Heart right ventricle (tissue), 16 donors: ENCODE results near the gene TAS2R46. TPM values are rescaled to one million over a fixed set of nuclear protein-coding genes. Genes with fewer than 3 reads are reported as not detected.

Experiments
- ATAC-seq, 8 donors: fragments of 200-7000 bp; cut with Tn5 transposase; one replicate each; pipeline ENCODE4 v1.9.1; 2020; ENCODE audit warnings: mild to moderate bottlenecking in 8 of 8, moderate library complexity in 8 of 8, moderate number of reproducible peaks in 1 of 8
- DNase-seq, 2 donors: peaks; one replicate each; pipeline ENCODE4 v3.0.0-alpha.2; 2020
- H3K27ac ChIP-seq, 10 donors: fragments of 200-600 bp; sonication (generic) in 2 of 10; one replicate each; pipeline versions ENCODE4 v1.5.0 to v1.8.0; 2020 to 2022; ENCODE audit warnings: mild to moderate bottlenecking in 3 of 10
- H3K27me3 ChIP-seq, 7 donors: fragments of 200-600 bp; one replicate each; pipeline ENCODE4 v1.8.0; 2021 to 2022; ENCODE audit warnings: mild to moderate bottlenecking in 2 of 7
- H3K36me3 ChIP-seq, 9 donors: fragments of 200-600 bp; sonication (generic) in 1 of 9; one replicate each; pipeline versions ENCODE4 v1.5.0 to v1.8.0; 2020 to 2022; ENCODE audit warnings: mild to moderate bottlenecking in 2 of 9
- H3K4me1 ChIP-seq, 9 donors: fragments of 200-600 bp; sonication (generic) in 1 of 9; one replicate each; pipeline versions ENCODE4 v1.5.0 to v1.8.0; 2020 to 2022; ENCODE audit warnings: mild to moderate bottlenecking in 4 of 9
- H3K4me3 ChIP-seq, 10 donors: fragments of 200-600 bp; sonication (generic) in 2 of 10; one replicate each; pipeline versions ENCODE4 v1.5.0 to v1.8.0; 2020 to 2022; ENCODE audit warnings: mild to moderate bottlenecking in 7 of 10, moderate library complexity in 2 of 10
- H3K9me3 ChIP-seq, 11 donors: fragments of 200-600 bp in 10 of 11; sonication (generic) in 2 of 11; one replicate each; pipeline versions ENCODE4 v1.5.0 to v1.8.0; 2013 to 2022; ENCODE audit warnings: mild to moderate bottlenecking in 2 of 11, control low read depth in 1 of 11, moderate library complexity in 1 of 11
- WGBS, 2 donors: extraction: QIAGEN DNeasy Blood & Tissue Kit; methylation state at CpG; one replicate each; pipeline ENCODE4 v1.1.7; 2013; ENCODE audit warnings: inconsistent platforms in 1 of 2; 5-methylcytosine and 5-hydroxymethylcytosine counted together
- intact Hi-C, 10 donors: fragments of 100-400 bp; cut with DNase I; formaldehyde crosslinking; loops; one replicate each; pipeline versions ENCODE4 v1.11.1 to v1.14.2; 2022
- polyA plus RNA-seq, 2 donors: library from polyadenylated mRNA; stranded (reverse); fragments of 200-250 nt; gene quantifications; one replicate each; pipeline ENCODE4 v1.2.3, GENCODE V29; 2013
- total RNA-seq, 10 donors: library from RNA; stranded (reverse); fragmentation: NEBNext Ultra II Directional in 3 of 10; extraction: Animal tissue kit (Norgen Biotek cat#: 25700) in 3 of 10; gene quantifications; one replicate each; pipeline versions ENCODE4 v1.2.1 to v1.2.4, GENCODE V29; 2021 to 2023
- TF ChIP-seq, protein P1 (sequence below), 9 donors: fragments of 200-600 bp; sonication (generic) in 2 of 9; IDR thresholded peaks; one replicate each; pipeline versions ENCODE4 v1.5.0 to v1.8.0; 2021 to 2022; ENCODE audit warnings: antibody characterized with exemption in 9 of 9, mild to moderate bottlenecking in 5 of 9, moderate library complexity in 1 of 9
- donor health status: Arrhythmogenic right ventricular cardiomyopathy.
- donor health status: ischemic (EF 13 %, LVEDD 7.1; RV severe dilation, severe dysfunction).
- donor health status: healthy with polysubstance abuse.
- donor health status: DM: no; HTN: yes; CAD: no.
- donor health status: DM: no; HTN: no; CAD: no.
- donor health status: ischemic (EF 25% LVEDD 6.9; RV normal size, moderate dysfunction).
- donor health status: ischemic (EF 25% LVEDD 5.7; RV mildly dilated, moderate dysfunction).
- donor health status: healthy.
- donor health status: DM: yes; HTN: yes; CAD: no.
- donor health status: Ischemic cardiomyopathy.
- donor health status: ischemic (EF 35%, LVEDD 5.7; RV mildly dilated, moderate dysfunction).
- donor health status: nonischemic (EF 11% LVEDD 7.7; RV severe dilation, severe dysfunction).
- donor health status: DM: yes; HTN: yes; CAD: no.
- donor health status: PGD.
- donor health status: ischemic (EF 29% LVEDD 5.4; RV normal size, mild dysfunction).
- donor health status: nonischemic (EF 23%, LVEDD 6.1; RV moderate dilation, normal function).

TAS2R46 gene
- total and polyA plus RNA-seq, 12 donors = 0.28 to 0.93 (median 0.51) TPM; not detected in 5

DNA sequence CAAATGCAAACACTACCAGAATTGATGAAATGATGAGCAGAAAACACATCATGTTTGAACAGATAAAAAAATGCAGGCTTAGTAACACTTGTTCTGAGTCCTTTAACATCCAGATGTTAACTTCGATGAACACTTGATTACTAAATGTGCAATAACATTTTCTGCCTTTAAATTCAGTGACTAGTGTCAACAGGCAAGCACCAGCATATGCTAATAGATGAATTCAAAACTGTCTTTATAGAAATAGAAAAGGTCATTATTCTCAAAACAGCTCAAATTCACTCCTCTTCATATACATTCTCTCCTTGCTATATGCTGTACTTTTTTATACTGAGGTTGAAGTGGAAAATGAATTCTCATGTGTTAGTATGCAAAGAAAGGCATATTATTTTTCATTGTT, 39.6 kb downstream of the TAS2R46 start, which contains the start of gene TAS2R19:
Gene TAS2R19, minus strand, starts transcription at position 101 of the 400 bp plus-strand sequence. Its CDS starts 49 bp downstream, at position 52.
- H3K9me3 ChIP-seq = peaks cover 0 to 10% (median 0%) of the 10 kb centered on the region in 11 donors
- DNase-seq = no peak

GRCh38 chr12:11016937-11017336, 45.2 kb downstream of the TAS2R46 start:
- no peaks in the 10 kb centered on the region for H3K36me3 ChIP-seq
- H3K9me3 ChIP-seq = no peaks in the 10 kb centered on the region
- peaks cover 0 to 11% (median 0%) of the 10 kb centered on the region in 9 donors for H3K4me1 ChIP-seq
- intact Hi-C loops = loop anchor here in 4 of 10 donors (5.0 kb wide), 1 partner anchor 55 kb away; no protein-coding TSS in a partner anchor
- no peak overlapping the region for H3K4me3 ChIP-seq
- no peaks in the 10 kb centered on the region for H3K27me3 ChIP-seq
- ATAC-seq = no peak
- DNase-seq = no peak
- H3K27ac ChIP-seq = no peak overlapping the region
- 83 to 87% methylated on average over 1 of the region's 1 CpG for WGBS, 2 donors
- TF ChIP-seq, protein P1, sequence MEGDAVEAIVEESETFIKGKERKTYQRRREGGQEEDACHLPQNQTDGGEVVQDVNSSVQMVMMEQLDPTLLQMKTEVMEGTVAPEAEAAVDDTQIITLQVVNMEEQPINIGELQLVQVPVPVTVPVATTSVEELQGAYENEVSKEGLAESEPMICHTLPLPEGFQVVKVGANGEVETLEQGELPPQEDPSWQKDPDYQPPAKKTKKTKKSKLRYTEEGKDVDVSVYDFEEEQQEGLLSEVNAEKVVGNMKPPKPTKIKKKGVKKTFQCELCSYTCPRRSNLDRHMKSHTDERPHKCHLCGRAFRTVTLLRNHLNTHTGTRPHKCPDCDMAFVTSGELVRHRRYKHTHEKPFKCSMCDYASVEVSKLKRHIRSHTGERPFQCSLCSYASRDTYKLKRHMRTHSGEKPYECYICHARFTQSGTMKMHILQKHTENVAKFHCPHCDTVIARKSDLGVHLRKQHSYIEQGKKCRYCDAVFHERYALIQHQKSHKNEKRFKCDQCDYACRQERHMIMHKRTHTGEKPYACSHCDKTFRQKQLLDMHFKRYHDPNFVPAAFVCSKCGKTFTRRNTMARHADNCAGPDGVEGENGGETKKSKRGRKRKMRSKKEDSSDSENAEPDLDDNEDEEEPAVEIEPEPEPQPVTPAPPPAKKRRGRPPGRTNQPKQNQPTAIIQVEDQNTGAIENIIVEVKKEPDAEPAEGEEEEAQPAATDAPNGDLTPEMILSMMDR (IDR thresholded peaks at IDR 0.05) = no peak

More for the DNA sequence above, 39.6 kb downstream of the TAS2R46 start, which contains the start of gene TAS2R19:
- H3K4me1 ChIP-seq = no peaks in the 10 kb centered on the region
- WGBS, 2 donors = 94 to 100% methylated on average over 1 of the region's 1 CpG
- no peak within 1 kb of the TSS for H3K4me3 ChIP-seq
- H3K27ac ChIP-seq = no peak within 1 kb of the TSS
- intact Hi-C loops = no loop called here
- peaks cover 0 to 14% (median 0%) of the 10 kb centered on the region in 9 donors for H3K36me3 ChIP-seq
- no peaks in the 10 kb centered on the region for H3K27me3 ChIP-seq
- no peak for ATAC-seq
- TF ChIP-seq, protein P1 (IDR thresholded peaks at IDR 0.05) = no peak

DNA sequence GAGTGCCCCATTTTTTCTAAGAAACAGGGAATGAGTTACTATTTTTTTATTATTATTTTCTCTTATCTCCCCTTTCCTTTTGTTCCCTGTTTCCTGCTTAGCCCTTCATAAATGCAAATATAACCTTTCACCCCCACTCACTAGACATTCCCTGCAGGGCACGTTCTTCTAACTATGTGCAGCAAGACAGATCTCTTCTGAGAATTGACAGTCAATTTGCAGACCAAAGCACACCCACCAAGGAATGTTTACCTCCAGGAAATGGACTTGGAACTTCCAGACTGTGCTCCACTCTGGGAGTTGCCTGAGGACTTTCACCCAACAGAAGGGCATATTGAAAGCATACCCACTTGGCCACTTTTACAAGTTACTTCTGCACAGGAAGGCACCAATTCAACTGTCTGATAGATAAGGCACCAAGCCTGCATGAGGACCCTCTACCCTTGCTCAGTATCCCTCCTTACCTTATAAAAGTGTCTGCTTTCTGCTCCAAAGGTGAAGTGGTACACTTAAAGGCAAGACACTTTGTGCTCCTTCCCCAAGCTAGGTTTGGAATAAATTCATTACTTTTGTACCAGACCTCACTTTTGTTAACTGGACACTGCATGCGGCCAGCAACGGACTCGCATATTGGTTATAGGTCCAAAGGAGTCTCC, 46.2 kb downstream of the TAS2R46 start:
- H3K27me3 ChIP-seq = no peaks in the 10 kb centered on the region
- H3K27ac ChIP-seq = no peak overlapping the region
- H3K4me1 ChIP-seq = peaks cover 0 to 11% (median 0%) of the 10 kb centered on the region in 9 donors
- no peak for ATAC-seq
- no peak for DNase-seq
- 90% methylated on average over 4 of the region's 4 CpGs for WGBS, 2 donors
- intact Hi-C loops = loop anchor here in 5 of 10 donors (2.0 to 5.0 kb wide), 2 partner anchors 55 to 56 kb away; no protein-coding TSS in a partner anchor
- H3K36me3 ChIP-seq = no peaks in the 10 kb centered on the region
- no peak overlapping the region for H3K4me3 ChIP-seq
- no peaks in the 10 kb centered on the region for H3K9me3 ChIP-seq
- TF ChIP-seq, protein P1 (IDR thresholded peaks at IDR 0.05) = no peak

- ATAC-seq = no peak
- intact Hi-C loops = loop anchor here in 1 of 10 donors (2.0 kb wide), 1 partner anchor 57 kb away; no protein-coding TSS in a partner anchor
- H3K4me1 ChIP-seq = peaks cover 0 to 11% (median 0%) of the 10 kb centered on the region in 9 donors
- H3K36me3 ChIP-seq = no peaks in the 10 kb centered on the region
- TF ChIP-seq, protein P1 (IDR thresholded peaks at IDR 0.05) = no peak
- no peak overlapping the region for H3K27ac ChIP-seq
- no peaks in the 10 kb centered on the region for H3K9me3 ChIP-seq
- no peaks in the 10 kb centered on the region for H3K27me3 ChIP-seq
- no peak for DNase-seq
- H3K4me3 ChIP-seq = no peak overlapping the region
These were observed 47.9 kb downstream of the TAS2R46 start for GRCh38 chr12:11014234-11014633.

Other genes with a start within 250 kb of the TAS2R46 start
- gene TAS2R10, start 235.9 kb downstream of the TAS2R46 start, total RNA-seq = under 1 TPM in 6 of 10 donors, not detected in 4; 0.23 to 0.47 (median 0.29) TPM
- gene TAS2R10, start 235.9 kb downstream of the TAS2R46 start, polyA plus RNA-seq = under 1 TPM; 0.04 to 0.37 TPM
- 1 to 10 TPM; 1.4 to 4.2 (median 1.9) TPM for gene PRR4, start 212.8 kb downstream of the TAS2R46 start, total RNA-seq
- gene PRR4, start 212.8 kb downstream of the TAS2R46 start, polyA plus RNA-seq = 10 to 100 TPM in 1 of 2 donors, 1 to 10 TPM in 1; 2.6 to 11.8 TPM
- gene PRH1, start 178.0 kb downstream of the TAS2R46 start, total RNA-seq = 10 to 100 TPM in 1 of 10 donors, 1 to 10 TPM in 9; 6.3 to 11.7 (median 7.0) TPM
- gene PRH1, start 178.0 kb downstream of the TAS2R46 start, polyA plus RNA-seq = 1 to 10 TPM; 2.4 TPM
- 1 to 10 TPM in 1 of 10 donors, under 1 TPM in 9; 0.28 to 1.1 (median 0.46) TPM for gene TAS2R13, start 152.7 kb downstream of the TAS2R46 start, total RNA-seq
- gene TAS2R13, start 152.7 kb downstream of the TAS2R46 start, polyA plus RNA-seq = under 1 TPM; 0.04 to 0.15 TPM
- not detected for gene PRH2, start 133.1 kb downstream of the TAS2R46 start, total RNA-seq
- gene PRH2, start 133.1 kb downstream of the TAS2R46 start, polyA plus RNA-seq = not detected
- gene TAS2R14, start 123.0 kb downstream of the TAS2R46 start, total RNA-seq = 1 to 10 TPM in 4 of 10 donors, under 1 TPM in 6; 0.64 to 1.6 (median 0.91) TPM
- gene TAS2R14, start 123.0 kb downstream of the TAS2R46 start, polyA plus RNA-seq = 1 to 10 TPM in 1 of 2 donors, under 1 TPM in 1; 0.30 to 1.7 TPM
- gene TAS2R50, start 75.4 kb downstream of the TAS2R46 start, total RNA-seq = under 1 TPM in 7 of 10 donors, not detected in 3; 0.24 to 0.88 (median 0.59) TPM
- gene TAS2R50, start 75.4 kb downstream of the TAS2R46 start, polyA plus RNA-seq = not detected
- under 1 TPM; 0.26 to 0.64 (median 0.42) TPM for gene TAS2R20, start 64.0 kb downstream of the TAS2R46 start, total RNA-seq
- under 1 TPM; 0.13 to 0.29 TPM for gene TAS2R20, start 64.0 kb downstream of the TAS2R46 start, polyA plus RNA-seq
- gene TAS2R19, start 39.7 kb downstream of the TAS2R46 start, total RNA-seq = 1 to 10 TPM in 2 of 10 donors, under 1 TPM in 8; 0.25 to 1.2 (median 0.77) TPM
- gene TAS2R19, start 39.7 kb downstream of the TAS2R46 start, polyA plus RNA-seq = under 1 TPM; 0.12 to 0.59 TPM
- 1 to 10 TPM in 1 of 10 donors, under 1 TPM in 9; 0.38 to 1.6 (median 0.84) TPM for gene TAS2R31, start 30.9 kb downstream of the TAS2R46 start, total RNA-seq
- gene TAS2R31, start 30.9 kb downstream of the TAS2R46 start, polyA plus RNA-seq = under 1 TPM; 0.12 to 0.29 TPM
- under 1 TPM in 4 of 10 donors, not detected in 6; 0.28 to 0.53 (median 0.31) TPM for gene TAS2R43, start 30.0 kb upstream of the TAS2R46 start, total RNA-seq
- gene TAS2R43, start 30.0 kb upstream of the TAS2R46 start, polyA plus RNA-seq = not detected
- gene TAS2R30, start 72.3 kb upstream of the TAS2R46 start, total RNA-seq = 1 to 10 TPM in 5 of 10 donors, under 1 TPM in 5; 0.60 to 1.5 (median 1.0) TPM
- gene TAS2R30, start 72.3 kb upstream of the TAS2R46 start, polyA plus RNA-seq = not detected
- 10 to 100 TPM; 14.0 to 23.7 (median 19.3) TPM for gene SMIM10L1, start 108.9 kb upstream of the TAS2R46 start, total RNA-seq
- gene SMIM10L1, start 108.9 kb upstream of the TAS2R46 start, polyA plus RNA-seq = 10 to 100 TPM; 12.5 to 26.2 TPM
- not detected for gene TAS2R42, start 124.6 kb upstream of the TAS2R46 start, total RNA-seq
- gene TAS2R42, start 124.6 kb upstream of the TAS2R46 start, polyA plus RNA-seq = not detected
- gene PRB3, start 207.4 kb upstream of the TAS2R46 start, total RNA-seq = not detected
- not detected for gene PRB3, start 207.4 kb upstream of the TAS2R46 start, polyA plus RNA-seq
- gene PRB4, start 248.1 kb upstream of the TAS2R46 start, total RNA-seq = not detected
- not detected for gene PRB4, start 248.1 kb upstream of the TAS2R46 start, polyA plus RNA-seq